Keratinocyte (primary cell): ENCODE measurements around the gene DCAF17.
"Not testable (repeated sequence)": the region's sequence is repeated elsewhere in the genome, so short reads cannot be mapped to it uniquely, and the experiment has no call there.

Experiments used
- CTCF ChIP-seq, 3 experiments: IDR thresholded peaks in 1 of 3; conservative IDR thresholded peaks in 1 of 3; optimal IDR thresholded peaks in 1 of 3; 2 replicates in 2 of 3; 3 replicates in 1 of 3; pipeline versions ENCODE3 to v1.5.1; 2011; ENCODE audit warnings: low read length in 3 of 3, mild to moderate bottlenecking in 3 of 3, moderate library complexity in 2 of 3, control low read depth in 1 of 3, inconsistent platforms in 1 of 3; ENCODE audit not compliant: insufficient read depth in 2 of 3; ENCODE audit errors: extremely low read depth in 1 of 3
- EZH2 ChIP-seq: IDR thresholded peaks from one replicate; pipeline ENCODE4 v1.6.1; 2012; ENCODE audit warnings: inconsistent platforms, mild to moderate bottlenecking, low read length, moderate library complexity

- not testable (repeated sequence) for TF ChIP-seq CTCF (optimal IDR thresholded peaks at IDR 0.05 in 1 of 3, IDR thresholded peaks at IDR 0.05 in 1 of 3, conservative IDR thresholded peaks at IDR 0.05 in 1 of 3; ENCODE audit: extremely low read depth in 1 of 3, insufficient read depth in 2 of 3, low read length in 3 of 3); EZH2
Measured at GRCh38 chr2:171530859-171531258, 96.8 kb downstream of the DCAF17 start.
